K562 (cell line): ENCODE results near the gene MECR. TPM values are rescaled to one million over a fixed set of nuclear protein-coding genes. Genes with fewer than 3 reads are reported as not detected.

Source experiments
- BCOR ChIP-seq: fragments of 450-650 bp; IDR thresholded peaks from 2 replicates; pipeline ENCODE4 v1.6.1; 2016
- CBX5 ChIP-seq: IDR thresholded peaks from 2 replicates; pipeline ENCODE4 v1.6.1; 2014; ENCODE audit warnings: low read depth, borderline replicate concordance
- DACH1 ChIP-seq: fragments of 450-650 bp; IDR thresholded peaks from 2 replicates; pipeline ENCODE4 v1.6.1; 2018; ENCODE audit not compliant: partially characterized antibody
- DLX4 ChIP-seq: fragments of 250-450 bp; sonication (Bioruptor Pico); IDR thresholded peaks from 2 replicates; pipeline ENCODE4 v1.6.1; 2021; ENCODE audit warnings: mild to moderate bottlenecking
- ELF1 ChIP-seq: fragments of 200-800 bp; sonication (Bioruptor generic); IDR thresholded peaks from 2 replicates; pipeline ENCODE4 v1.6.1; 2016; ENCODE audit warnings: missing genetic modification characterization, missing compliant biosample characterization
- ERF ChIP-seq: fragments of 450-650 bp; formaldehyde crosslinking; IDR thresholded peaks from 2 replicates; pipeline ENCODE4 v1.4.0; 2020; ENCODE audit warnings: mild to moderate bottlenecking, mixed read lengths
- GABPB1 ChIP-seq: sonication (generic); formaldehyde crosslinking; IDR thresholded peaks from 2 replicates; pipeline ENCODE4 v1.8.0; 2022; ENCODE audit warnings: mild to moderate bottlenecking, missing genetic modification reagents
- HDAC2 ChIP-seq: fragments of 450-650 bp; IDR thresholded peaks from 2 replicates; pipeline ENCODE4 v1.6.1; 2016; ENCODE audit warnings: mild to moderate bottlenecking
- MTA2 ChIP-seq: fragments of 450-650 bp; IDR thresholded peaks from 2 replicates; pipeline ENCODE4 v1.6.1; 2016; ENCODE audit warnings: low read depth
- RNF2 ChIP-seq: sonication (generic); IDR thresholded peaks from 2 replicates; pipeline ENCODE4 v1.6.1; 2016
- TAF1 ChIP-seq: IDR thresholded peaks from 2 replicates; pipeline ENCODE4 v1.6.1; 2011; ENCODE audit warnings: mild to moderate bottlenecking, low read length, moderate library complexity; ENCODE audit not compliant: insufficient read depth, control insufficient read depth, severe bottlenecking; ENCODE audit errors: extremely low read depth
- TBL1XR1 ChIP-seq, 2 experiments: IDR thresholded peaks; 2 replicates each; pipeline ENCODE4 v1.6.1; 2012; ENCODE audit warnings: improper control_type of control experiment in 2 of 2, low read length in 2 of 2, mild to moderate bottlenecking in 1 of 2
- UBTF ChIP-seq, 2 experiments: IDR thresholded peaks; 2 replicates each; pipeline ENCODE4 v1.6.1; 2012; ENCODE audit warnings: improper control_type of control experiment in 2 of 2, low read depth in 2 of 2, low read length in 2 of 2, borderline replicate concordance in 1 of 2
- ZBTB11 ChIP-seq, 3 experiments: fragments of 200-800 bp in 1 of 3; fragments of 250-450 bp in 1 of 3; fragments of 450-650 bp in 1 of 3; sonication (Bioruptor Pico) in 1 of 3; sonication (Bioruptor generic) in 1 of 3; formaldehyde crosslinking in 1 of 3; IDR thresholded peaks; 2 replicates each; pipeline versions ENCODE4 v1.6.1 to v1.8.0; 2016 to 2022; ENCODE audit warnings: mild to moderate bottlenecking in 2 of 3, missing genetic modification characterization in 2 of 3, missing compliant biosample characterization in 1 of 3, moderate library complexity in 1 of 3
- ZBTB33 ChIP-seq: sonication (generic); formaldehyde crosslinking; IDR thresholded peaks from 2 replicates; pipeline ENCODE4 v1.8.1; 2023; ENCODE audit warnings: mild to moderate bottlenecking, missing genetic modification reagents
- ZNF217 ChIP-seq: sonication (generic); formaldehyde crosslinking; IDR thresholded peaks from 2 replicates; pipeline ENCODE4 v1.8.0; 2022; ENCODE audit warnings: mild to moderate bottlenecking, missing genetic modification reagents
- ZNF277 ChIP-seq: fragments of 250-450 bp; sonication (Bioruptor Pico); IDR thresholded peaks from 2 replicates; pipeline ENCODE4 v1.8.0; 2022; ENCODE audit warnings: inconsistent platforms, mild to moderate bottlenecking, moderate library complexity, borderline replicate concordance
- polyA plus RNA-seq, 8 experiments: library from polyadenylated mRNA; depleted of rRNA in 4 of 8; stranded (reverse) in 5 of 8; unstranded in 3 of 8; fragments of >200 nt; fragmentation: Nextera tagmentation in 2 of 8; fragmentation: Illumina TruSeq in 1 of 8; extraction: Ambion mirVana in 2 of 8; extraction: Trizol in 1 of 8; gene quantifications; 2 replicates each; pipeline versions ENCODE4 v1.2.1 to v1.2.3, GENCODE V29; 2011 to 2014; ENCODE audit warnings: inconsistent platforms in 1 of 8, missing spikeins in 1 of 8
- total RNA-seq, 7 experiments: library from RNA; depleted of rRNA in 6 of 7; stranded (reverse); fragments of >200 nt in 6 of 7; fragmentation: Illumina TruSeq in 2 of 7; extraction: Trizol in 2 of 7; gene quantifications; 2 replicates each; pipeline versions ENCODE4 v1.2.1 to v1.2.3, GENCODE V29; 2011 to 2021; ENCODE audit warnings: low replicate concordance in 1 of 7

Gene MECR
- total and polyA plus RNA-seq, 9 of the 15 experiments (the other 6 are each of a cell fraction or from before 2014, with no cell fraction given) = 10.4 to 58.6 (median 42.9) TPM

- TF ChIP-seq CBX5 (0 out of 2 replicates have a peak, but pooled peaks have one; percentile 41), TBL1XR1 (IDR thresholded peaks at IDR 0.05; ENCODE audit: low read length in 2 of 2) (peak in 1 of 2 experiments; percentile 68; a peak in 3 of 4 replicates), ZBTB33 (CRISPR knock-in tag) (peak; percentile 86), TAF1 (peak; percentile 88), RNF2 (peak; percentile 59), ERF (peak; percentile 82; the same call in 1 of the 2 replicates), HDAC2 (no peak), UBTF (IDR thresholded peaks at IDR 0.05; ENCODE audit: borderline replicate concordance in 1 of 2, low read depth in 2 of 2, low read length in 2 of 2) (peak; percentile 27 to 89; a peak in 3 of 4 replicates), ELF1 (peak; percentile 94), ZNF217 (no peak), BCOR (no peak), GABPB1 (peak; percentile 93), ZNF277 (no peak), MTA2 (peak; percentile 60), ZBTB11 (CRISPR knock-in tag; IDR thresholded peaks at IDR 0.05) (peak in 1 of 3 experiments; percentile 95; a peak in 2 of 6 replicates), DLX4 (CRISPR knock-in tag) (no peak), DACH1 (peak; percentile 98)
These were observed 49.1 kb downstream of the MECR start, which contains the start of gene SRSF4 (continued) for GRCh38 chr1:29181413-29182225.
